Keratinocyte (primary cell): ENCODE measurements around the gene GPR15LG.
"Not testable (repeated sequence)": the region's sequence is repeated elsewhere in the genome, so short reads cannot be mapped to it uniquely, and the experiment has no call there.

Experiments
- CTCF ChIP-seq, 3 experiments: IDR thresholded peaks in 1 of 3; conservative IDR thresholded peaks in 1 of 3; optimal IDR thresholded peaks in 1 of 3; 2 replicates in 2 of 3; 3 replicates in 1 of 3; pipeline versions ENCODE3 to v1.5.1; 2011; ENCODE audit warnings: low read length in 3 of 3, mild to moderate bottlenecking in 3 of 3, moderate library complexity in 2 of 3, control low read depth in 1 of 3, inconsistent platforms in 1 of 3; ENCODE audit not compliant: insufficient read depth in 2 of 3; ENCODE audit errors: extremely low read depth in 1 of 3
- EZH2 ChIP-seq: IDR thresholded peaks from one replicate; pipeline ENCODE4 v1.6.1; 2012; ENCODE audit warnings: inconsistent platforms, mild to moderate bottlenecking, low read length, moderate library complexity

GRCh38 chr10:84180386-84180785 lies 6.8 kb downstream of the GPR15LG start:
- not testable (repeated sequence) for TF ChIP-seq CTCF (optimal IDR thresholded peaks at IDR 0.05 in 1 of 3, IDR thresholded peaks at IDR 0.05 in 1 of 3, conservative IDR thresholded peaks at IDR 0.05 in 1 of 3; ENCODE audit: extremely low read depth in 1 of 3, insufficient read depth in 2 of 3, low read length in 3 of 3); EZH2
